Upper lobe of left lung (tissue), 6 donors: ENCODE results near the gene SFMBT2. TPM values are rescaled to one million over a fixed set of nuclear protein-coding genes. Genes with fewer than 3 reads are reported as not detected.
"Not testable (repeated sequence)": the region's sequence is repeated elsewhere in the genome, so short reads cannot be mapped to it uniquely, and the experiment has no call there.

Experiments
- ATAC-seq, 2 donors: fragments of 200-7000 bp; cut with Tn5 transposase; one replicate each; pipeline ENCODE4 v1.9.1; 2022; ENCODE audit warnings: mild to moderate bottlenecking in 2 of 2, moderate library complexity in 2 of 2; ENCODE audit not compliant: low FRiP score in 2 of 2
- DNase-seq, 2 donors: peaks; one replicate each; pipeline ENCODE4 v3.0.0-alpha.2; 2019 to 2020
- H3K27ac ChIP-seq, 4 donors: fragments of 200-600 bp; sonication (generic); one replicate each; pipeline ENCODE4 v1.5.1; 2016 to 2019
- H3K27me3 ChIP-seq, 4 donors: fragments of 200-600 bp; sonication (generic); one replicate each; pipeline ENCODE4 v1.5.1; 2017 to 2019
- H3K36me3 ChIP-seq, 4 donors: fragments of 200-600 bp; sonication (generic); one replicate each; pipeline ENCODE4 v1.5.1; 2016 to 2019
- H3K4me1 ChIP-seq, 4 donors: fragments of 200-600 bp; sonication (generic); one replicate each; pipeline ENCODE4 v1.5.1; 2018 to 2019
- H3K4me3 ChIP-seq, 4 donors: fragments of 200-600 bp; sonication (generic); one replicate each; pipeline ENCODE4 v1.5.1; 2017 to 2019; ENCODE audit warnings: mild to moderate bottlenecking in 2 of 4, moderate library complexity in 1 of 4
- H3K9me3 ChIP-seq, 4 donors: fragments of 200-600 bp; sonication (generic); one replicate each; pipeline ENCODE4 v1.5.1; 2018 to 2019
- EP300 ChIP-seq, 4 donors: sonication (generic); formaldehyde crosslinking; IDR thresholded peaks; one replicate each; pipeline ENCODE4 v1.5.1; 2017; ENCODE audit warnings: antibody characterized with exemption in 4 of 4, control low read depth in 2 of 4
- POLR2A ChIP-seq, 4 donors: fragments of 450-650 bp; IDR thresholded peaks; one replicate each; pipeline ENCODE4 v1.5.1; 2016 to 2017; ENCODE audit warnings: antibody characterized with exemption in 4 of 4, mild to moderate bottlenecking in 2 of 4
- POLR2AphosphoS5 ChIP-seq, 2 donors: sonication (generic); formaldehyde crosslinking; IDR thresholded peaks; one replicate each; pipeline ENCODE4 v1.5.1; 2017; ENCODE audit warnings: antibody characterized with exemption in 2 of 2
- WGBS, 2 donors: methylation state at CpG; one replicate each; pipeline ENCODE4 v1.1.5; 2017 to 2018; 5-methylcytosine and 5-hydroxymethylcytosine counted together
- total RNA-seq, 6 donors: library from RNA; depleted of rRNA in 4 of 6; stranded (reverse); fragments of >200 nt in 4 of 6; gene quantifications; one replicate each; pipeline versions ENCODE4 v1.1.0 to v1.2.1, GENCODE V29; 2016 to 2021
- TF ChIP-seq, protein P1 (sequence below), 6 experiments: fragments of 450-650 bp in 4 of 6; fragments of 200-600 bp in 2 of 6; sonication (generic) in 2 of 6; IDR thresholded peaks; one replicate each; pipeline ENCODE4 v1.5.1; 2016 to 2019; ENCODE audit warnings: antibody characterized with exemption in 6 of 6
- donor health status: DM: no; HTN: no; CAD: no; lungs with moderate emphysema.
- donor health status: DM: no; HTN: yes; CAD: no; lungs with severe emphysema.

The SFMBT2 gene
- total RNA-seq, 6 donors from 2014 or later: 6.2 to 14.6 (median 10.2) TPM

- H3K4me3 ChIP-seq: no peak overlapping the region
- no peaks in the 10 kb centered on the region for H3K27me3 ChIP-seq
- H3K4me1 ChIP-seq: no peaks in the 10 kb centered on the region
- WGBS, 2 donors: 74 to 85% methylated on average over 3 of the region's 3 CpGs
- no peaks in the 10 kb centered on the region for H3K9me3 ChIP-seq
- TF ChIP-seq POLR2A (IDR thresholded peaks at IDR 0.05): no peak
- TF ChIP-seq POLR2AphosphoS5 (IDR thresholded peaks at IDR 0.05): no peak
- TF ChIP-seq EP300 (IDR thresholded peaks at IDR 0.05): no peak
- TF ChIP-seq, protein P1, sequence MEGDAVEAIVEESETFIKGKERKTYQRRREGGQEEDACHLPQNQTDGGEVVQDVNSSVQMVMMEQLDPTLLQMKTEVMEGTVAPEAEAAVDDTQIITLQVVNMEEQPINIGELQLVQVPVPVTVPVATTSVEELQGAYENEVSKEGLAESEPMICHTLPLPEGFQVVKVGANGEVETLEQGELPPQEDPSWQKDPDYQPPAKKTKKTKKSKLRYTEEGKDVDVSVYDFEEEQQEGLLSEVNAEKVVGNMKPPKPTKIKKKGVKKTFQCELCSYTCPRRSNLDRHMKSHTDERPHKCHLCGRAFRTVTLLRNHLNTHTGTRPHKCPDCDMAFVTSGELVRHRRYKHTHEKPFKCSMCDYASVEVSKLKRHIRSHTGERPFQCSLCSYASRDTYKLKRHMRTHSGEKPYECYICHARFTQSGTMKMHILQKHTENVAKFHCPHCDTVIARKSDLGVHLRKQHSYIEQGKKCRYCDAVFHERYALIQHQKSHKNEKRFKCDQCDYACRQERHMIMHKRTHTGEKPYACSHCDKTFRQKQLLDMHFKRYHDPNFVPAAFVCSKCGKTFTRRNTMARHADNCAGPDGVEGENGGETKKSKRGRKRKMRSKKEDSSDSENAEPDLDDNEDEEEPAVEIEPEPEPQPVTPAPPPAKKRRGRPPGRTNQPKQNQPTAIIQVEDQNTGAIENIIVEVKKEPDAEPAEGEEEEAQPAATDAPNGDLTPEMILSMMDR (IDR thresholded peaks at IDR 0.05): no peak
- ATAC-seq: no peak
- no peak overlapping the region for H3K27ac ChIP-seq
- H3K36me3 ChIP-seq: no peaks in the 10 kb centered on the region
- no peak for DNase-seq
Observed at GRCh38 chr10:7389844-7390243, 21.0 kb downstream of the SFMBT2 start.

DNA sequence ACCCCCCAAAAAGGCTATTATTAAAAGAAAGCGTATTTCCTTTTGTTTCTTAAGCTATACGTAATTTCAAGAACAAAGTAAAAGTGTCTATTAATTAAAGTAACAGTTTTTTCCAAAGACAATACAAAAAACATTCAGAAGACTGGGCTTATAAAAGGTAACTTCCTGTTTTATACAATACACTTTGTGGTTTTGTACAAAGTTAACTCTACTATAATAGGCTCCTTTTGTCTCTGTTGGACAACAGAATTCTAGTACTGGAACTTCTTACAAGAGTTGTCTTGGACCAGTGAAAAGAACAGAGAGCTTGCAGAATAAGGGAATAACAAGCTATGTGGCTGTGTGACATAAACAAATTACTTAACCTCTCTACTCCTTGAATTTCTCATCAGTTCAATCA lies 21.5 kb downstream of the SFMBT2 start:
- Histone ChIP-seq H3K27me3 (no peaks in the 10 kb centered on the region), H3K4me3 (no peak overlapping the region), H3K27ac (no peak overlapping the region), H3K4me1 (no peaks in the 10 kb centered on the region), H3K36me3 (no peaks in the 10 kb centered on the region), H3K9me3 (no peaks in the 10 kb centered on the region)
- TF ChIP-seq EP300 (IDR thresholded peaks at IDR 0.05) (no peak), POLR2A (IDR thresholded peaks at IDR 0.05) (no peak), POLR2AphosphoS5 (IDR thresholded peaks at IDR 0.05) (no peak)
- TF ChIP-seq, protein P1 (IDR thresholded peaks at IDR 0.05): no peak
- WGBS, 2 donors: 71 to 79% methylated on average over 2 of the region's 2 CpGs
- DNase-seq: no peak
- no peak for ATAC-seq

DNA sequence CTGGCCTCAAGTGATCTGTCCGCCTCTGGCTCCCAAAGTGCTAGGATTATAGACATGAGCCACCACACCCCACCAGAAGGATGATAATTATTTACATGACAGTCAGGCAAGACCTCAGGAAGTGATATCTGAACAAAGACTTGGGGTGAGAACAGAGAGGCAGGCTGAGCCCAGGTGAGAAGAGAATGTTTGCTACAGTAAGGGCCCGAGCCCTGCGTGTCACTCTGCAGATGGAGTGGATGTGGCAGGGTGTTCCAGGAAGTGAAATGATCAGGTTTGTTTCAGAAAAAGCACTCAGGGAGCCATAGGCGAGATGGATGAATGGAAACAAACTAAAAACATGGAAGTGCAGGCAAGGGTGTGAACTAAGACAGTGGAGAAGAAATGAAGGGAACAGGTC lies 22.2 kb downstream of the SFMBT2 start:
- DNase-seq (no peak), ATAC-seq (no peak)
- Histone ChIP-seq H3K4me3 (no peak overlapping the region), H3K4me1 (no peaks in the 10 kb centered on the region), H3K27me3 (no peaks in the 10 kb centered on the region), H3K9me3 (no peaks in the 10 kb centered on the region), H3K36me3 (no peaks in the 10 kb centered on the region), H3K27ac (no peak overlapping the region)
- no peak for TF ChIP-seq POLR2A (IDR thresholded peaks at IDR 0.05)
- TF ChIP-seq POLR2AphosphoS5 (IDR thresholded peaks at IDR 0.05): no peak
- TF ChIP-seq, protein P1 (IDR thresholded peaks at IDR 0.05): no peak
- TF ChIP-seq EP300 (IDR thresholded peaks at IDR 0.05): no peak
- WGBS, 2 donors: 86% methylated on average over 4 of the region's 4 CpGs

GRCh38 chr10:7388149-7388548 lies 22.7 kb downstream of the SFMBT2 start:
- not testable (repeated sequence) for H3K27ac ChIP-seq, H3K9me3 ChIP-seq, DNase-seq, H3K36me3 ChIP-seq, H3K27me3 ChIP-seq, H3K4me1 ChIP-seq, ATAC-seq, H3K4me3 ChIP-seq
- WGBS, 2 donors: 93 to 95% methylated on average over 1 of the region's 1 CpG

DNA sequence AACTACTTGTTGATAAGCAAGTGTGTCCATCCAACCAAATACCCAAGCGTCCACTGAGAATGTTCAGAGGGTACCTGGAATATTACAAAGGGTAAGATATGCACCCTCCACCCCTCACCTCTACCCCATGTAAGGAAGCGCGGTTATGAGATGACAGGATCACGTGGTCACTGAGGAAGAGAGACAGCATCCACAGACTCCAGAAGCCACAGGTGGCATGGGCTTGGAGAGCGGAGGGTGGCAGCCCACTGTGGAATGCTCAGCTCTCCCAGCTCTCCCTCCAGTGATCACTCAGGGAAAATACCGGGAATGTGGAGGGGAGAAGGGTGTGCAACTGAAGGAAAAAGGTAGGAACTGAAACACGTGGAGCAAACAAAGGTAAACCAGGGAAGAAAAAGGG lies 25.7 kb downstream of the SFMBT2 start:
- Histone ChIP-seq H3K4me1 (no peaks in the 10 kb centered on the region), H3K27ac (no peak overlapping the region), H3K27me3 (no peaks in the 10 kb centered on the region), H3K4me3 (no peak overlapping the region), H3K36me3 (peaks cover 0 to 3% (median 0%) of the 10 kb centered on the region in 4 donors), H3K9me3 (no peaks in the 10 kb centered on the region)
- TF ChIP-seq POLR2A (IDR thresholded peaks at IDR 0.05): no peak
- TF ChIP-seq EP300 (IDR thresholded peaks at IDR 0.05): no peak
- TF ChIP-seq, protein P1 (IDR thresholded peaks at IDR 0.05): no peak
- TF ChIP-seq POLR2AphosphoS5 (IDR thresholded peaks at IDR 0.05): no peak
- DNase-seq (no peak), ATAC-seq (no peak)
- 75 to 79% methylated on average over 7 of the region's 7 CpGs for WGBS, 2 donors
